GM23338 (cell line): ENCODE data around the gene ATG7. TPM values are rescaled to one million over a fixed set of nuclear protein-coding genes. Genes with fewer than 3 reads are reported as not detected.

Source experiments
- ATAC-seq: fragments of 200-7000 bp; cut with Tn5 transposase; 3 replicates; pipeline ENCODE4 v1.9.1; 2020
- DNase-seq: peaks from one replicate; pipeline ENCODE4 v3.0.0-alpha.2; 2015; ENCODE audit warnings: low spot score
- H2AFZ ChIP-seq: fragments of 200-600 bp; sonication (generic); 2 replicates; pipeline ENCODE4 v1.8.0; 2016; ENCODE audit warnings: antibody characterized with exemption, mild to moderate bottlenecking, moderate library complexity
- H3F3A ChIP-seq: fragments of 200-600 bp; sonication (generic); replicated peaks from 2 replicates; pipeline ENCODE4 v1.8.0; 2017; ENCODE audit warnings: antibody characterized with exemption, mixed run types, low read depth
- H3K27ac ChIP-seq: fragments of 200-600 bp; sonication (generic); 2 replicates; pipeline ENCODE4 v1.6.1; 2016; ENCODE audit warnings: low read depth
- H3K27me3 ChIP-seq: fragments of 200-600 bp; sonication (generic); 2 replicates; pipeline ENCODE4 v1.8.0; 2016; ENCODE audit warnings: mild to moderate bottlenecking, mixed run types, moderate library complexity; ENCODE audit not compliant: insufficient read depth
- H3K36me3 ChIP-seq: fragments of 200-600 bp; sonication (generic); 2 replicates; pipeline ENCODE4 v1.8.0; 2016; ENCODE audit warnings: mild to moderate bottlenecking; ENCODE audit not compliant: insufficient read depth
- H3K4me1 ChIP-seq: fragments of 200-600 bp; sonication (generic); 2 replicates; pipeline ENCODE4 v1.8.0; 2016; ENCODE audit warnings: mild to moderate bottlenecking, moderate library complexity; ENCODE audit not compliant: insufficient read depth
- H3K4me2 ChIP-seq: fragments of 200-600 bp; sonication (generic); 2 replicates; pipeline ENCODE4 v1.7.1; 2017; ENCODE audit warnings: mixed run types
- H3K4me3 ChIP-seq: fragments of 200-600 bp; sonication (generic); 2 replicates; pipeline ENCODE4 v1.6.1; 2016; ENCODE audit warnings: mixed run types
- H3K79me2 ChIP-seq: fragments of 200-600 bp; sonication (generic); replicated peaks from 2 replicates; pipeline ENCODE4 v1.8.0; 2017; ENCODE audit warnings: mild to moderate bottlenecking; ENCODE audit not compliant: insufficient read depth
- H3K9me2 ChIP-seq: fragments of 200-600 bp; sonication (generic); 2 replicates; pipeline ENCODE4 v1.8.0; 2017; ENCODE audit not compliant: insufficient read depth
- H4K20me1 ChIP-seq: fragments of 200-600 bp; sonication (generic); replicated peaks from 2 replicates; pipeline ENCODE4 v1.8.0; 2017; ENCODE audit warnings: mild to moderate bottlenecking; ENCODE audit not compliant: insufficient read depth
- H3K27ac Mint-ChIP-seq: 2 replicates; pipeline ENCODE4 v1.8.0; 2020; ENCODE audit warnings: inconsistent platforms, mild to moderate bottlenecking, moderate library complexity, mixed read lengths
- H3K27me3 Mint-ChIP-seq: 3 replicates; pipeline ENCODE4 v1.8.0; 2022; ENCODE audit warnings: low read depth, mild to moderate bottlenecking, moderate library complexity, mixed read lengths, inconsistent platforms; ENCODE audit not compliant: insufficient read depth, poor library complexity
- H3K36me3 Mint-ChIP-seq: 3 replicates; pipeline ENCODE4 v1.8.0; 2021; ENCODE audit warnings: low read depth, mild to moderate bottlenecking, inconsistent platforms, moderate library complexity, mixed read lengths
- H3K4me1 Mint-ChIP-seq: 3 replicates; pipeline ENCODE4 v1.8.0; 2020; ENCODE audit warnings: mild to moderate bottlenecking, inconsistent platforms, mixed read lengths
- H3K4me3 Mint-ChIP-seq: 3 replicates; pipeline ENCODE4 v1.8.0; 2021; ENCODE audit warnings: moderate library complexity, mild to moderate bottlenecking, inconsistent platforms, mixed read lengths
- H3K9me3 Mint-ChIP-seq: 3 replicates; pipeline ENCODE4 v1.8.0; 2020; ENCODE audit warnings: moderate library complexity, mild to moderate bottlenecking, inconsistent platforms, mixed read lengths
- ETS1 ChIP-seq: IDR thresholded peaks from 2 replicates; pipeline ENCODE4 v1.6.1; 2016; ENCODE audit warnings: antibody characterized with exemption
- EZH2 ChIP-seq: fragments of 200-600 bp; sonication (generic); IDR thresholded peaks from one replicate; pipeline ENCODE4 v1.8.0; 2017; ENCODE audit warnings: antibody characterized with exemption, mild to moderate bottlenecking, low read depth; ENCODE audit not compliant: unreplicated experiment
- EZH2phosphoT487 ChIP-seq: fragments of 200-600 bp; sonication (generic); IDR thresholded peaks from one replicate; pipeline ENCODE4 v1.8.1; 2018; ENCODE audit warnings: antibody characterized with exemption; ENCODE audit not compliant: unreplicated experiment
- JUNB ChIP-seq: IDR thresholded peaks from one replicate; pipeline ENCODE4 v1.6.1; 2016; ENCODE audit warnings: antibody characterized with exemption; ENCODE audit not compliant: unreplicated experiment
- REST ChIP-seq: IDR thresholded peaks from one replicate; pipeline ENCODE4 v1.6.1; 2018; ENCODE audit warnings: antibody characterized with exemption; ENCODE audit not compliant: unreplicated experiment
- STAT1 ChIP-seq: IDR thresholded peaks from one replicate; pipeline ENCODE4 v1.6.1; 2016; ENCODE audit warnings: antibody characterized with exemption; ENCODE audit not compliant: unreplicated experiment
- ZNF331 ChIP-seq: fragments of 250-450 bp; sonication (Bioruptor Pico); IDR thresholded peaks from 2 replicates; pipeline ENCODE4 v1.5.0; 2020; ENCODE audit warnings: low read depth, mild to moderate bottlenecking, moderate library complexity
- ZNF462 ChIP-seq: fragments of 250-450 bp; sonication (Bioruptor Pico); IDR thresholded peaks from 2 replicates; pipeline ENCODE4 v1.5.0; 2020; ENCODE audit warnings: mild to moderate bottlenecking, moderate library complexity
- polyA plus RNA-seq: library from polyadenylated mRNA; unstranded; fragments of >200 nt; fragmentation: Nextera tagmentation; extraction: Ambion mirVana; gene quantifications from 2 replicates; pipeline ENCODE4 v1.2.1, GENCODE V29; 2016
- total RNA-seq: library from RNA; depleted of rRNA; stranded (reverse); fragments of >200 nt; shearing (Covaris generic); gene quantifications from 2 replicates; pipeline ENCODE4 v1.2.3, GENCODE V29; 2014

ATG7 gene
- total and polyA plus RNA-seq, 2 experiments from 2014 or later, result 16.2 to 36.7 TPM

GRCh38 chr3:11349446-11349845 lies 77.2 kb downstream of the ATG7 start (continued):
- TF ChIP-seq ZNF462 (CRISPR knock-in tag) (no peak), REST (no peak)

GRCh38 chr3:11350374-11350773 lies 78.2 kb downstream of the ATG7 start:
- no peaks in the 10 kb centered on the region for H3F3A ChIP-seq
- H3K4me3 ChIP-seq, result no peak overlapping the region
- H3K27me3 ChIP-seq, result no peaks in the 10 kb centered on the region
- peaks cover 1% of the 10 kb centered on the region for H3K27me3 Mint-ChIP-seq
- H3K9me3 Mint-ChIP-seq, result peaks cover 6% of the 10 kb centered on the region; the same call in 2 of the 3 replicates
- H3K9me2 ChIP-seq, result no peaks in the 10 kb centered on the region
- H3K4me1 Mint-ChIP-seq, result no peaks in the 10 kb centered on the region
- no peaks in the 10 kb centered on the region for H3K4me1 ChIP-seq
- peaks cover 6% of the 10 kb centered on the region for H3K36me3 ChIP-seq
- no peak overlapping the region for H3K4me3 Mint-ChIP-seq
- no peak for ATAC-seq
- H3K27ac ChIP-seq, result no peak overlapping the region
- no peaks in the 10 kb centered on the region for H3K79me2 ChIP-seq
- H3K36me3 Mint-ChIP-seq, result peaks cover 27% of the 10 kb centered on the region
- TF ChIP-seq ETS1, result no peak
- no peak for TF ChIP-seq JUNB
- TF ChIP-seq EZH2, result no peak
- TF ChIP-seq EZH2phosphoT487, result no peak
- no peak for TF ChIP-seq STAT1
- TF ChIP-seq ZNF331 (CRISPR knock-in tag), result no peak
- DNase-seq, result no peak
- H3K4me2 ChIP-seq, result no peak overlapping the region
- no peak overlapping the region for H2AFZ ChIP-seq
- H3K27ac Mint-ChIP-seq, result no peak overlapping the region
- H4K20me1 ChIP-seq, result no peaks in the 10 kb centered on the region
